Fibroblast of peridontal ligament (primary cell): ENCODE data around the gene MLYCD.

Source experiments
- DNase-seq: peaks from one replicate; pipeline ENCODE4 v3.0.0-alpha.2; 2010; ENCODE audit errors: extremely low read depth

Gene MLYCD

GRCh38 chr16:83968891-83969649 lies 70.2 kb downstream of the MLYCD start:
- DNase-seq = no peak

- no peak for DNase-seq
Measured at GRCh38 chr16:83969771-83970429, 71.0 kb downstream of the MLYCD start.

GRCh38 chr16:83970430-83970815 lies 71.5 kb downstream of the MLYCD start:
- DNase-seq = no peak

GRCh38 chr16:83971165-83972130 lies 72.5 kb downstream of the MLYCD start:
- DNase-seq = no peak

GRCh38 chr16:83972256-83973008 lies 73.5 kb downstream of the MLYCD start:
- no peak for DNase-seq

- no peak for DNase-seq
Measured at GRCh38 chr16:83973077-83973476, 74.2 kb downstream of the MLYCD start.

GRCh38 chr16:83973581-83974385 lies 74.9 kb downstream of the MLYCD start:
- DNase-seq = no peak

GRCh38 chr16:83974475-83974874 lies 75.6 kb downstream of the MLYCD start:
- DNase-seq = no peak

GRCh38 chr16:83975590-83976260 lies 76.8 kb downstream of the MLYCD start:
- no peak for DNase-seq
